Suprapubic skin (tissue), 3 donors: ENCODE data around the gene NXNL1.

Experiments
- EP300 ChIP-seq: sonication (generic); formaldehyde crosslinking; IDR thresholded peaks from one replicate; pipeline ENCODE4 v1.6.1; 2017; ENCODE audit warnings: antibody characterized with exemption
- TF ChIP-seq, protein P1 (sequence below), 2 donors: fragments of 200-600 bp in 1 of 2; fragments of 450-650 bp in 1 of 2; sonication (generic) in 1 of 2; IDR thresholded peaks; one replicate each; pipeline ENCODE4 v1.5.1; 2016 to 2019; ENCODE audit warnings: antibody characterized with exemption in 2 of 2, mild to moderate bottlenecking in 1 of 2, moderate library complexity in 1 of 2

DNA sequence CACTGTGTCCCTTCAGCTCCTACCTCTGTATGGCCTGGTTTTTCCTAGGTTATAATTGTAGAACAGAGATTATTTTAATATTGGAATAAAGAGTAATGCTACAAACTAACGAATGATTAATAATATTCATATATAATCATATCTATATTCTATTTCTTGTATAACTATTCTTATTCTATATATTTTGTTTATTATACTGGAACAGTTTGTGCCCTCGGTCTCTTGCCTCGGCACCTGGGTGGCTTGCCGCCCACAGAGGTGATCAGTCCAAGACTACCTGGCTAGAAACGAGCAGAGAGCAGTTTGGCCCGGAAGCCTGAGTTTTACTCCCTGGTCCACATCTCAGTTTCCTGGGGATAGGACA is 5.7 kb upstream of the NXNL1 start:
- TF ChIP-seq, protein P1, sequence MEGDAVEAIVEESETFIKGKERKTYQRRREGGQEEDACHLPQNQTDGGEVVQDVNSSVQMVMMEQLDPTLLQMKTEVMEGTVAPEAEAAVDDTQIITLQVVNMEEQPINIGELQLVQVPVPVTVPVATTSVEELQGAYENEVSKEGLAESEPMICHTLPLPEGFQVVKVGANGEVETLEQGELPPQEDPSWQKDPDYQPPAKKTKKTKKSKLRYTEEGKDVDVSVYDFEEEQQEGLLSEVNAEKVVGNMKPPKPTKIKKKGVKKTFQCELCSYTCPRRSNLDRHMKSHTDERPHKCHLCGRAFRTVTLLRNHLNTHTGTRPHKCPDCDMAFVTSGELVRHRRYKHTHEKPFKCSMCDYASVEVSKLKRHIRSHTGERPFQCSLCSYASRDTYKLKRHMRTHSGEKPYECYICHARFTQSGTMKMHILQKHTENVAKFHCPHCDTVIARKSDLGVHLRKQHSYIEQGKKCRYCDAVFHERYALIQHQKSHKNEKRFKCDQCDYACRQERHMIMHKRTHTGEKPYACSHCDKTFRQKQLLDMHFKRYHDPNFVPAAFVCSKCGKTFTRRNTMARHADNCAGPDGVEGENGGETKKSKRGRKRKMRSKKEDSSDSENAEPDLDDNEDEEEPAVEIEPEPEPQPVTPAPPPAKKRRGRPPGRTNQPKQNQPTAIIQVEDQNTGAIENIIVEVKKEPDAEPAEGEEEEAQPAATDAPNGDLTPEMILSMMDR (IDR thresholded peaks at IDR 0.05) = no peak
- no peak for TF ChIP-seq EP300
